GM18907 (cell line): Measurements from ENCODE around the gene RB1.

ENCODE experiments used
- ATAC-seq: cut with Tn5 transposase; IDR thresholded peaks from one replicate; pipeline ENCODE4 v1.9.1; 2021; ENCODE audit warnings: mild to moderate bottlenecking, moderate library complexity; ENCODE audit not compliant: unreplicated experiment

Gene RB1

DNA sequence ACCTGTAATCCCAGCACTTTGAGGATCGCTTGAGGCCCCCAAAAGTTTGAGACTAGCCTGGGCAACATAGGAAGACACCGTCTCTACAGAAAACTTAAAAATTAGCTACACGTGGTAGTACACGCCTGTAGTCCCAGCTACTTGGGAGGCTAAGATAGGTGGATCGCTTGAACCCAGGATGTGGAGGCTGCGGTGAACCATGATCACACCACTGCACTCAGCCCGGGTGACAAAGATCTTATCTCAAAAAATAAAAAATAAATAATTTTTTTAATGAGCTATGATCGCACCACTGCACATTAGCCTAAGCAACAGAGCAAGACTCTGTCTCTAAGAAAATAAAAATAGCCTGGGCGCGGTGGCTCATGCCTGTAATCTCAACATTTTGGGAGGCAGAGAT is 222.7 kb downstream of the RB1 start:
- ATAC-seq, result no peak

DNA sequence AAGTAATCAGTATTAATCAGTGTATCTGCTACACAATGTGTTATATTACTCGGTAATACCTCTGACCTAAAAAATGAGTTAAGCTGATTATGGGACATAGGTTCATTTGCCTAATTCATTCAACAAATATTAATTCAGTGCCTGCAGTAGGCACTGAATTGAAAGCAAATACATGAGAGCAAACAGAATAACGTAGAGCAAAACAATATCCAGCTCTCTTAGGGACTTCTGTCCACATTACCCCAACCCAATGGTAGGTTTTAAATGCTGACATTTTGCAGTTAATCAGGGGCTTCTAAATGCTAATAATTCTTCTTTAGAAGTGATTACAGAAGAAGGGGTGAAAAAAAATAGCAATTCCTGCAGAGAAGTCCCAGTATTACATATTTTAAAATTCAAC is 224.4 kb downstream of the RB1 start:
- ATAC-seq, result no peak

DNA sequence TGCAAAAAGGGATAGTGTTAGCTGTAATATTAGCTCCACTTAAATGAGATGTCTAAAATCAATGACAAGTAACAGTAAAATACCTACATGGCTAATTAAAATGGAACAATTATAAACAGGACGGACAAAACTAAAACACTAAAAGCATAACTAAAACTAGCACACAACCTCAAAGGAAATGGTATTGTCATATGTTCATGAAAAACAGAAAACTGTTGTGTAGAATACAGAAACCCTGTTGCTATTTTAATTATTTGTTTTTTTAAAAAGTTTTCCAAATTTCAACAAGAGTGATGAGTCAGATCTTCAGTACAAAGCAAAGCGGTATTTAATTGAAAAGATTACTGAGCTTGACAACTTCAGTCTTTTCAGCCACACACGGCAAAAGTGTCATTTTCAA is 225.2 kb downstream of the RB1 start:
- ATAC-seq, result no peak

DNA sequence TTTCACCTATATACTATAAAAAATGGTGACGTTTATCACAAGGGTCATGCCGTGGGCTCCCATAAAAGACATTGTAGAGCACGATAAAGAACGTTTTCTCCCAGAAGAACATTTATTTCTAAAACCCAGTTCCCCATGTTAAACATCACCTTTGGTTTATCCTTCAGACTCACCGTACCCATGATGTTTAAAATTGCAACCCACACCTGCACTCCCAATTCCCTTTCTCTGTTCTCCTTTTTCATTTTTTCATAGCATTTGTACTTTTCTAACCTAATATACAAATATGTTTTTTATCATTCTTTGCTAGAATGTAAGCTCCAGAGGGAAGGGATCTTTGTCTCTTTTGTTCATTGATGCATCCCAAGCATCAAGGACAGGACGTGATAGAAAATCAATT is 227.3 kb downstream of the RB1 start:
- no peak for ATAC-seq
